RWPE2 (cell line): Measurements from ENCODE around the gene BORCS6.

Source experiments
- ATAC-seq: fragments of 200-7000 bp; cut with Tn5 transposase; 3 replicates; pipeline ENCODE4 v1.9.1; 2021; ENCODE audit warnings: low read depth
- DNase-seq: peaks from one replicate; pipeline ENCODE4 v3.0.0-alpha.2; 2020; ENCODE audit warnings: low spot score
- H3K27ac ChIP-seq: fragments of 450-650 bp; 2 replicates; pipeline ENCODE4 v1.5.1; 2017; ENCODE audit warnings: mild to moderate bottlenecking; ENCODE audit not compliant: poor library complexity, severe bottlenecking
- H3K27me3 ChIP-seq: fragments of 250-450 bp; sonication (Bioruptor Pico); 2 replicates; pipeline ENCODE4 v1.5.1; 2021; ENCODE audit warnings: mild to moderate bottlenecking, moderate library complexity; ENCODE audit not compliant: insufficient read depth, poor library complexity, severe bottlenecking
- H3K36me3 ChIP-seq: fragments of 250-450 bp; sonication (Bioruptor Pico); 2 replicates; pipeline ENCODE4 v1.5.1; 2020; ENCODE audit warnings: low read depth, mild to moderate bottlenecking, moderate library complexity
- H3K4me1 ChIP-seq: fragments of 250-450 bp; sonication (Bioruptor Pico); 2 replicates; pipeline ENCODE4 v1.5.1; 2021; ENCODE audit warnings: mild to moderate bottlenecking, moderate library complexity; ENCODE audit not compliant: insufficient read depth, poor library complexity, severe bottlenecking
- H3K4me3 ChIP-seq: fragments of 250-450 bp; sonication (Bioruptor Pico); 2 replicates; pipeline ENCODE4 v1.5.1; 2021; ENCODE audit warnings: mild to moderate bottlenecking, moderate library complexity; ENCODE audit not compliant: severe bottlenecking
- H3K9me3 ChIP-seq: fragments of 250-450 bp; sonication (Bioruptor Pico); 2 replicates; pipeline ENCODE4 v1.5.1; 2021; ENCODE audit warnings: mild to moderate bottlenecking, moderate library complexity; ENCODE audit not compliant: severe bottlenecking
- CTCF ChIP-seq: fragments of 450-650 bp; IDR thresholded peaks from one replicate; pipeline ENCODE4 v1.5.1; 2017; ENCODE audit warnings: mild to moderate bottlenecking, moderate library complexity; ENCODE audit not compliant: poor library complexity, severe bottlenecking

Gene BORCS6

GRCh38 chr17:8149419-8150193 lies 40.4 kb downstream of the BORCS6 start:
- H3K4me3 ChIP-seq = no peak overlapping the region
- TF ChIP-seq CTCF = no peak
- H3K27ac ChIP-seq = peak overlapping the region; percentile 98
- no peaks in the 10 kb centered on the region for H3K27me3 ChIP-seq
- H3K4me1 ChIP-seq = peaks cover 16% of the 10 kb centered on the region
- ATAC-seq = no peak
- no peak for DNase-seq
- peaks cover 94% of the 10 kb centered on the region for H3K36me3 ChIP-seq
- no peaks in the 10 kb centered on the region for H3K9me3 ChIP-seq

GRCh38 chr17:8148560-8148959 lies 41.4 kb downstream of the BORCS6 start:
- Histone ChIP-seq H3K4me1 (peaks cover 12% of the 10 kb centered on the region), H3K4me3 (no peak overlapping the region), H3K27ac (no peak overlapping the region), H3K27me3 (no peaks in the 10 kb centered on the region), H3K36me3 (peaks cover 98% of the 10 kb centered on the region), H3K9me3 (no peaks in the 10 kb centered on the region)
- TF ChIP-seq CTCF = no peak
- ATAC-seq (no peak), DNase-seq (no peak)

GRCh38 chr17:8147805-8148404 lies 42.1 kb downstream of the BORCS6 start:
- no peak for ATAC-seq
- H3K9me3 ChIP-seq = no peaks in the 10 kb centered on the region
- H3K4me1 ChIP-seq = peaks cover 5% of the 10 kb centered on the region
- no peak overlapping the region for H3K27ac ChIP-seq
- no peaks in the 10 kb centered on the region for H3K27me3 ChIP-seq
- no peak overlapping the region for H3K4me3 ChIP-seq
- H3K36me3 ChIP-seq = peaks cover 96% of the 10 kb centered on the region
- DNase-seq = no peak
- no peak for TF ChIP-seq CTCF

GRCh38 chr17:8147141-8147804 lies 42.7 kb downstream of the BORCS6 start:
- TF ChIP-seq CTCF = no peak

More at GRCh38 chr17:8147141-8147804, 42.7 kb downstream of the BORCS6 start:
- Histone ChIP-seq H3K27ac (no peak overlapping the region), H3K9me3 (no peaks in the 10 kb centered on the region), H3K27me3 (no peaks in the 10 kb centered on the region), H3K4me3 (no peak overlapping the region), H3K4me1 (no peaks in the 10 kb centered on the region), H3K36me3 (peaks cover 97% of the 10 kb centered on the region)
- DNase-seq = no peak
- ATAC-seq = no peak
